Liver (tissue), 3 donors: ENCODE results near the gene CDH13.

Source experiments
- CTCF ChIP-seq: fragments of 150-350 bp; IDR thresholded peaks from 2 replicates; pipeline ENCODE4 v1.5.1; 2017; ENCODE audit warnings: improper control_type of control experiment, low read depth, low read length; ENCODE audit not compliant: missing input control
- FOXA1 ChIP-seq: IDR thresholded peaks from 2 replicates; pipeline ENCODE4 v1.6.1; 2016; ENCODE audit warnings: antibody characterized with exemption
- HNF4A ChIP-seq, 2 donors: conservative IDR thresholded peaks; 2 replicates each; pipeline ENCODE4 v1.6.1; 2016; ENCODE audit warnings: antibody characterized with exemption in 2 of 2, mild to moderate bottlenecking in 2 of 2
- RAD21 ChIP-seq, 2 donors: IDR thresholded peaks; 2 replicates each; pipeline ENCODE4 v1.6.1; 2016; ENCODE audit warnings: antibody characterized with exemption in 2 of 2, mild to moderate bottlenecking in 2 of 2
- RXRA ChIP-seq, 2 donors: IDR thresholded peaks; 2 replicates each; pipeline ENCODE4 v1.6.1; 2017 to 2018; ENCODE audit warnings: antibody characterized with exemption in 2 of 2, mild to moderate bottlenecking in 1 of 2
- SP1 ChIP-seq: IDR thresholded peaks from 2 replicates; pipeline ENCODE4 v1.6.1; 2018; ENCODE audit warnings: antibody characterized with exemption, mild to moderate bottlenecking
- TAF1 ChIP-seq: conservative IDR thresholded peaks from 2 replicates; pipeline ENCODE4 v1.6.1; 2016; ENCODE audit warnings: antibody characterized with exemption, mild to moderate bottlenecking
- YY1 ChIP-seq: IDR thresholded peaks from 2 replicates; pipeline ENCODE4 v1.6.1; 2016; ENCODE audit warnings: antibody characterized with exemption, mild to moderate bottlenecking
- TF ChIP-seq, protein P1 (sequence below): IDR thresholded peaks from 2 replicates; pipeline ENCODE4 v1.6.1; 2016; ENCODE audit warnings: antibody characterized with exemption, mild to moderate bottlenecking
- TF ChIP-seq, protein P2 (sequence below): IDR thresholded peaks from 2 replicates; pipeline ENCODE4 v1.6.1; 2016; ENCODE audit warnings: antibody characterized with exemption
- TF ChIP-seq, protein P3 (sequence below): IDR thresholded peaks from 2 replicates; pipeline ENCODE4 v1.6.1; 2016; ENCODE audit warnings: antibody characterized with exemption
- TF ChIP-seq, protein P4 (sequence below): IDR thresholded peaks from 2 replicates; pipeline ENCODE4 v1.6.1; 2016; ENCODE audit warnings: antibody characterized with exemption
- donor health status: healthy.
- donor health status: healthy.

DNA sequence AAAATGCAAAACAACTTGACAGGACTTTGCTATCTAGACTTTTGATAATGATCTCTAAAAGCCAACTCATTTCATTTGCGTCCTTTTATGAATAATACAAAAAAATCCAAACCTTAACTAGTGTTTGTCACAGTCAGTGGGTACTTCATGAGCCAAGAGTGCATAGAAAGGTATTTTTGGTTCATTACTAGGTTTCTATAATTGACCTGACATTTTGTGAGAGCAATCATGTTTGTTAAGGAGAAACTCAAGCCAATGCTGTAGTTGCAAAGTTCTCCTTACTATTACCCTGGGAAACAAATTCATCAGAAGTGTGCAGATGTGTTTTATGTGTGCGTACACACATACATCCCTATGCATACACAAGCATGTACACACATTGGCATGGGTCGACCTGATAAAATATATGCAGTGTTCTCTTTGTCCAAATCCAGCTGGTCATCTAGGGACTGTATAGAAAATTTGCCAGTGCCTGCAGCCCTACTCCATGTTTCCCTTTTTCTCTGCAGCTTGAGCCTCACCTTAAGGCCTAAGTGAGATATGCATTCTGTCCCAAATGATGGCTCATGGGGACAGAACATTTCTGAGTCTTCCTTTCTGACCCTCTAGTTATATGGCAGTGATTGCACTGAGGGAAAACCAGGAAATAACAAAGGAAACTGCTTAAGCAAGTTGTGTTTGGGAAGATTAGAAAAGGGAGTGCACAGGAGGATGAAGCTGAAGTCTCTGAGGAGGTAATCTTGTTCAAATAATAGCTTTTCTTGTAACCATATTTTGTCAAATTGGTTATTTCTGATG lies 128.1 kb downstream of the CDH13 start:
- TF ChIP-seq, protein P1, sequence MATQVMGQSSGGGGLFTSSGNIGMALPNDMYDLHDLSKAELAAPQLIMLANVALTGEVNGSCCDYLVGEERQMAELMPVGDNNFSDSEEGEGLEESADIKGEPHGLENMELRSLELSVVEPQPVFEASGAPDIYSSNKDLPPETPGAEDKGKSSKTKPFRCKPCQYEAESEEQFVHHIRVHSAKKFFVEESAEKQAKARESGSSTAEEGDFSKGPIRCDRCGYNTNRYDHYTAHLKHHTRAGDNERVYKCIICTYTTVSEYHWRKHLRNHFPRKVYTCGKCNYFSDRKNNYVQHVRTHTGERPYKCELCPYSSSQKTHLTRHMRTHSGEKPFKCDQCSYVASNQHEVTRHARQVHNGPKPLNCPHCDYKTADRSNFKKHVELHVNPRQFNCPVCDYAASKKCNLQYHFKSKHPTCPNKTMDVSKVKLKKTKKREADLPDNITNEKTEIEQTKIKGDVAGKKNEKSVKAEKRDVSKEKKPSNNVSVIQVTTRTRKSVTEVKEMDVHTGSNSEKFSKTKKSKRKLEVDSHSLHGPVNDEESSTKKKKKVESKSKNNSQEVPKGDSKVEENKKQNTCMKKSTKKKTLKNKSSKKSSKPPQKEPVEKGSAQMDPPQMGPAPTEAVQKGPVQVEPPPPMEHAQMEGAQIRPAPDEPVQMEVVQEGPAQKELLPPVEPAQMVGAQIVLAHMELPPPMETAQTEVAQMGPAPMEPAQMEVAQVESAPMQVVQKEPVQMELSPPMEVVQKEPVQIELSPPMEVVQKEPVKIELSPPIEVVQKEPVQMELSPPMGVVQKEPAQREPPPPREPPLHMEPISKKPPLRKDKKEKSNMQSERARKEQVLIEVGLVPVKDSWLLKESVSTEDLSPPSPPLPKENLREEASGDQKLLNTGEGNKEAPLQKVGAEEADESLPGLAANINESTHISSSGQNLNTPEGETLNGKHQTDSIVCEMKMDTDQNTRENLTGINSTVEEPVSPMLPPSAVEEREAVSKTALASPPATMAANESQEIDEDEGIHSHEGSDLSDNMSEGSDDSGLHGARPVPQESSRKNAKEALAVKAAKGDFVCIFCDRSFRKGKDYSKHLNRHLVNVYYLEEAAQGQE = no peak
- no peak for TF ChIP-seq CTCF
- no peak for TF ChIP-seq SP1
- TF ChIP-seq, protein P2, sequence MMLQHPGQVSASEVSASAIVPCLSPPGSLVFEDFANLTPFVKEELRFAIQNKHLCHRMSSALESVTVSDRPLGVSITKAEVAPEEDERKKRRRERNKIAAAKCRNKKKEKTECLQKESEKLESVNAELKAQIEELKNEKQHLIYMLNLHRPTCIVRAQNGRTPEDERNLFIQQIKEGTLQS = no peak
- no peak for TF ChIP-seq YY1
- TF ChIP-seq TAF1 = no peak
- no peak for TF ChIP-seq RAD21 (IDR thresholded peaks at IDR 0.05)
- no peak for TF ChIP-seq HNF4A (conservative IDR thresholded peaks at IDR 0.05)
- TF ChIP-seq, protein P3, sequence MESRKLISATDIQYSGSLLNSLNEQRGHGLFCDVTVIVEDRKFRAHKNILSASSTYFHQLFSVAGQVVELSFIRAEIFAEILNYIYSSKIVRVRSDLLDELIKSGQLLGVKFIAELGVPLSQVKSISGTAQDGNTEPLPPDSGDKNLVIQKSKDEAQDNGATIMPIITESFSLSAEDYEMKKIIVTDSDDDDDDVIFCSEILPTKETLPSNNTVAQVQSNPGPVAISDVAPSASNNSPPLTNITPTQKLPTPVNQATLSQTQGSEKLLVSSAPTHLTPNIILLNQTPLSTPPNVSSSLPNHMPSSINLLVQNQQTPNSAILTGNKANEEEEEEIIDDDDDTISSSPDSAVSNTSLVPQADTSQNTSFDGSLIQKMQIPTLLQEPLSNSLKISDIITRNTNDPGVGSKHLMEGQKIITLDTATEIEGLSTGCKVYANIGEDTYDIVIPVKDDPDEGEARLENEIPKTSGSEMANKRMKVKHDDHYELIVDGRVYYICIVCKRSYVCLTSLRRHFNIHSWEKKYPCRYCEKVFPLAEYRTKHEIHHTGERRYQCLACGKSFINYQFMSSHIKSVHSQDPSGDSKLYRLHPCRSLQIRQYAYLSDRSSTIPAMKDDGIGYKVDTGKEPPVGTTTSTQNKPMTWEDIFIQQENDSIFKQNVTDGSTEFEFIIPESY = no peak
- TF ChIP-seq FOXA1 = no peak
- TF ChIP-seq RXRA (IDR thresholded peaks at IDR 0.05) = no peak
- TF ChIP-seq, protein P4, sequence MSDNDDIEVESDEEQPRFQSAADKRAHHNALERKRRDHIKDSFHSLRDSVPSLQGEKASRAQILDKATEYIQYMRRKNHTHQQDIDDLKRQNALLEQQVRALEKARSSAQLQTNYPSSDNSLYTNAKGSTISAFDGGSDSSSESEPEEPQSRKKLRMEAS = no peak
